HG02610 (cell line): Measurements from ENCODE around the gene HCK.

ENCODE experiments used
- ATAC-seq: cut with Tn5 transposase; IDR thresholded peaks from one replicate; pipeline ENCODE4 v1.9.1; 2021; ENCODE audit warnings: mild to moderate bottlenecking, moderate library complexity; ENCODE audit not compliant: unreplicated experiment

HCK gene

GRCh38 chr20:32057656-32058184, 5.7 kb downstream of the HCK start:
- no peak for ATAC-seq

- ATAC-seq: no peak
These were observed 7.1 kb downstream of the HCK start for GRCh38 chr20:32059189-32059588.

- ATAC-seq: no peak
These were observed 10.7 kb downstream of the HCK start for GRCh38 chr20:32062776-32063170.

GRCh38 chr20:32063695-32064094, 11.7 kb downstream of the HCK start:
- ATAC-seq: no peak

GRCh38 chr20:32064667-32065066, 12.6 kb downstream of the HCK start:
- ATAC-seq: peak; percentile 61

DNA sequence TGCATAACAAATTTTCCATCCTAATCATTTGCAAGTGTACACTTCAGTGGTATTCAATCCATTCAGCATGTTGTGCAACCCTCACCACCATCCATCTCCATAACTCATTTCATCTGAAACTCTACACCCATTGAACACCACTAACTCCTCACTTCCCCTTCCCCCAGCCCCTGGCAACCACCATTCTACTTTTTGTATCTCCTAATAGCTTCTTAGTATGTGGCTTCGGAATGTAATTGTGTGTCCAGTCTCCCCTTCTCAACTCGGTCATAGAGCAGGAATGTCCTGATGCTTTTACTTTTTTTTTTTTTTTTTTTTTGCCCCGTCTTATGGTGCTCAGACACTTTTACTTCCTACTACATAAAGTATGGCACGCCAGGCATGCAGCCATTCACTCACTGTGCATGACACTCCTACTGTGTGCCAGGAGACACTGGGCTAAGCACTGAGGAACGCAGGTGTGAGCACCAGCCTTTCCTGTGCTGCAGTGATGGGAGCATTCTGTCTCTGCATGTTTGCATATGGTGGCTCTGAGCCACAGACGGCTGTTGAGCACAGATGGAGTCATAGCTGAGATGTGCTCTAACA, 15.3 kb downstream of the HCK start:
- ATAC-seq: no peak

DNA sequence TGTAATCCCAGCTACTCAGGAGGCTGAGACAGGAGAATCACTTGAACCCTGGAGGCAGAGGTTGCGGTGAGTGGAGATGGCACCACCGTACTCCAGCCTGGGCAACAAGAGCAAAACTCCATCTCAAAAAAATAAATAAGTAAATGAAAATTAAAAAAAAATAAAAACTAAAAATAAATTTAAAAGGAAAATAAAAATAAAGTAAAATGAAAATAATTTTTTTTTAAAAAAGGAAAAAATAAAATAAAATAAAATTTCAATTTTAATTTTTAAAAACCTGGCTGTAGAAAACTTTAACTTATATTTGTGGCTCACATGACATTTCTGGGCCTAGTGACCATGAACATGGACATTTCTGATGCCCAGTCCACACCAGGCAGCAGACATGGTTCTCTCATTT, 16.1 kb downstream of the HCK start:
- no peak for ATAC-seq

- ATAC-seq: no peak
These were observed 17.7 kb downstream of the HCK start for GRCh38 chr20:32069711-32070110.

- ATAC-seq: no peak
These were observed 18.2 kb downstream of the HCK start for GRCh38 chr20:32070282-32070681.

GRCh38 chr20:32070690-32071213, 18.7 kb downstream of the HCK start:
- ATAC-seq: no peak

GRCh38 chr20:32071395-32072167, 19.5 kb downstream of the HCK start:
- no peak for ATAC-seq

DNA sequence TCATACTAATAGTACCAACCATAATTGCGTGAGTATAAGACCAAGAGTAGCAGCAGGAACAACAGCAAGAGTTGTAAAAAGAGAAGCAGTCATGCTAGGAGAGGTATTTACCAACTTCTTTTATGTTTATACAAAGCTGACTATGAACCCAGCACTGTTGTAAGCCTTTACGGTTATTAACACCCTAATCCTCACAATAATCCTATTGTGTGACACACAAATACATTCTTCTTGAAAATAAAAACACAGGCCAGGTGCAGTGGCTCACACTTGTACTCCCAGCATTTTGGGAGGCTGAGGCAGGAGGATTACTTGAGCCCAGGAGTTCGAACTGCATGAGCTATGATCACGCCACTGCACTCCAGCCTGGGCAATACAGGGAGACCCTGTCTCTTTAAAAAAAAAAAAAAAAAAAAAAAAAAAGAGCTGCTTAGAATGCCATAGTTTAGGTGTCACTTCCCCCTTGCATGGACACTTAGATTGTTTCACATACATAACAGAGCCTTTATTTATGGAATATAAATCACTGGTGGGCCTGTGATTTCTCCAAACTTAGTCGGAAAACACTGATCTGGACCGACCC, 20.2 kb downstream of the HCK start:
- ATAC-seq: no peak

- no peak for ATAC-seq
These were observed 23.5 kb downstream of the HCK start for GRCh38 chr20:32075534-32075933.

- no peak for ATAC-seq
These were observed 25.1 kb downstream of the HCK start for GRCh38 chr20:32077190-32077589.

DNA sequence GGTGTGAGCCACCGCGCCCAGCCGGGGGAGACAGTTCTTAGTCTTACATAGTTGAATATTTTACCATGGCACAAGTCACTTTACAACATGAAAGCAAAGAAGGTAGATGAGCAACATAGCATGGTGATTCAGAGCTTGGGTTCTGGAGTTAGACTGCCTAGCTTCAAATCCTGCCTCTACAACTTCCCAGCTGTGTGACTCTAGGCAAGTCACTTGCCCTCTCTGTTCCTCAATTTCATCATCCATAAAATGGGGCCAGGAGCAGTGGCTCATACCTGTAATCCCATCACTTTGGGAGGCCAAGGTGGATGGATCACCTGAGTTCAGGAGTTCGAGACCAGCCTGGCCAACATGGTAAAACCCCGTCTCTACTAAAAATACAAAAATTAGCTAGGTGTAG, 26.3 kb downstream of the HCK start:
- ATAC-seq: no peak

- ATAC-seq: no peak
These were observed 26.7 kb downstream of the HCK start for GRCh38 chr20:32078791-32079190.

- ATAC-seq: no peak
These were observed 27.6 kb downstream of the HCK start for GRCh38 chr20:32079655-32080109.

- ATAC-seq: no peak
These were observed 28.7 kb downstream of the HCK start for GRCh38 chr20:32080783-32081182.

GRCh38 chr20:32083469-32083868, 31.4 kb downstream of the HCK start:
- no peak for ATAC-seq

- no peak for ATAC-seq
These were observed 35.0 kb downstream of the HCK start for GRCh38 chr20:32087070-32087469.

DNA sequence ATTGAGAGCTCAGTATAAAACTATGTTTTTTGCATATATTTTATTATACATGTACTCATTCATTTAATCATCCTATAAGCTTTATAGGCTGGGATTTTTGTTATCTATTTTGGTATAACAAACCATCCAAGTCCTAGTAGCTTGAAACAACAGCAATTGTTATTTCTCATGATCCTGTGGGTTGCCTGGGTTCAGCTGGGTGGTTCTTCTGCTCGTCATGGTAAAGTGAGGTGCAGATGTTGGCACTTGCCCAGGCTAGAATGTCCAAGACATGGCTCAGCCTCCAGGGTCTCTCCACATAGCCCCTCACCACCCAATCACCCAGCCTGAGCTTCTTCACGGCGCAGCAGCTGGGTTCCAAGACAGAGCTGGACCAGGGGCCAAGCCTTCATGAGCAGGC, 36.7 kb downstream of the HCK start:
- ATAC-seq: no peak
